NOMO-1 (cell line): ENCODE measurements around the gene SERP1.

Experiments
- DNase-seq, 2 experiments: peaks; one replicate each; lab custom pipeline; 2025; ENCODE audit not compliant: unreplicated experiment in 2 of 2; lab: John Stamatoyannopoulos, UW

The SERP1 gene

GRCh38 chr3:150494411-150494977 is 51.8 kb downstream of the SERP1 start:
- DNase-seq, result no peak
